B cell (primary cell): ENCODE data around the gene ATAD3A. TPM values are rescaled to one million over a fixed set of nuclear protein-coding genes. Genes with fewer than 3 reads are reported as not detected.

Experiments used
- ATAC-seq: fragments of 200-7000 bp; cut with Tn5 transposase; one replicate; pipeline ENCODE4 v1.10.0; 2021; ENCODE audit warnings: low read depth, mild to moderate bottlenecking, moderate number of reproducible peaks, moderate library complexity
- CTCF ChIA-PET: fragments of 350-600 bp; sonication (Branson Sonifier 250); formaldehyde crosslinking; loops from one replicate; lab custom pipeline; 2021; ENCODE audit warnings: antibody characterized with exemption, inconsistent platforms; lab: Charles Lee
- POLR2A ChIA-PET: fragments of 350-600 bp; sonication (Branson Sonifier 250); formaldehyde crosslinking; loops from one replicate; lab custom pipeline; 2021; ENCODE audit warnings: antibody characterized with exemption; lab: Charles Lee
- DNase-seq: peaks from one replicate; pipeline ENCODE4 v3.0.0; 2013
- H2AFZ ChIP-seq: 2 replicates; pipeline ENCODE4 v1.6.1; 2012; ENCODE audit warnings: mild to moderate bottlenecking, low read depth, low read length; ENCODE audit not compliant: insufficient read depth, poor library complexity, severe bottlenecking
- H3K27ac ChIP-seq, 2 donors: 1 replicate in 1 of 2; 2 replicates in 1 of 2; pipeline ENCODE4 v1.5.1; 2012 to 2013; ENCODE audit warnings: low read length in 2 of 2, mild to moderate bottlenecking in 2 of 2, moderate library complexity in 1 of 2
- H3K27me3 ChIP-seq, 4 experiments: fragments of 200-600 bp in 1 of 4; sonication (generic) in 1 of 4; replicated peaks in 1 of 4; 1 replicate in 2 of 4; 2 replicates in 2 of 4; pipeline versions ENCODE4 v1.6.1 to v1.7.0; 2013 to 2016; ENCODE audit warnings: low read length in 3 of 4, mild to moderate bottlenecking in 2 of 4, mixed read lengths in 1 of 4, moderate library complexity in 1 of 4; ENCODE audit not compliant: insufficient read depth in 4 of 4, control insufficient read depth in 3 of 4; ENCODE audit errors: control extremely low read depth in 1 of 4
- H3K36me3 ChIP-seq, 2 experiments: replicated peaks in 1 of 2; 1 replicate in 1 of 2; 2 replicates in 1 of 2; pipeline versions ENCODE4 v1.6.1 to v1.7.1; 2013; ENCODE audit warnings: low read length in 1 of 2; ENCODE audit not compliant: insufficient read depth in 2 of 2, control insufficient read depth in 1 of 2; ENCODE audit errors: control extremely low read depth in 1 of 2, extremely low read depth in 1 of 2
- H3K4me1 ChIP-seq, 2 donors: fragments of 200-600 bp in 1 of 2; sonication (generic) in 1 of 2; 1 replicate in 1 of 2; 2 replicates in 1 of 2; pipeline versions ENCODE4 v1.5.1 to v1.6.1; 2013 to 2017; ENCODE audit warnings: low read length in 2 of 2; ENCODE audit not compliant: control insufficient read depth in 2 of 2, insufficient read depth in 2 of 2
- H3K4me2 ChIP-seq: replicated peaks from 2 replicates; pipeline ENCODE3; 2012; ENCODE audit warnings: mild to moderate bottlenecking, low read depth, low read length; ENCODE audit not compliant: poor library complexity, severe bottlenecking
- H3K4me3 ChIP-seq, 5 experiments: fragments of 200-600 bp in 1 of 5; sonication (generic) in 1 of 5; 1 replicate in 3 of 5; 2 replicates in 2 of 5; pipeline versions ENCODE4 v1.5.1 to v1.7.0; 2011 to 2016; ENCODE audit warnings: low read length in 4 of 5, mild to moderate bottlenecking in 4 of 5, low read depth in 2 of 5, control low read depth in 1 of 5, moderate library complexity in 1 of 5; ENCODE audit not compliant: insufficient read depth in 1 of 5; ENCODE audit errors: control extremely low read depth in 1 of 5, extremely low read depth in 1 of 5
- H3K79me2 ChIP-seq: fragments of 200-600 bp; sonication (generic); one replicate; pipeline ENCODE4 v1.6.0; 2016; ENCODE audit warnings: low read length; ENCODE audit not compliant: control insufficient read depth, insufficient read depth
- H3K9ac ChIP-seq: fragments of 200-600 bp; sonication (generic); 2 replicates; pipeline ENCODE4 v1.6.1; 2017; ENCODE audit warnings: mild to moderate bottlenecking, low read length, moderate library complexity
- H3K9me3 ChIP-seq, 3 donors: one replicate each; pipeline versions ENCODE4 v1.6.1 to v1.7.1; 2013; ENCODE audit warnings: low read length in 2 of 3; ENCODE audit not compliant: control insufficient read depth in 2 of 3, insufficient read depth in 1 of 3; ENCODE audit errors: control extremely low read depth in 1 of 3
- H4K20me1 ChIP-seq: 2 replicates; pipeline ENCODE4 v1.6.0; 2012; ENCODE audit warnings: mild to moderate bottlenecking, low read length; ENCODE audit not compliant: insufficient read depth, control insufficient read depth, poor library complexity, severe bottlenecking
- H3K27ac Mint-ChIP-seq: one replicate; pipeline ENCODE4 v1.8.0; 2021; ENCODE audit warnings: mixed read lengths
- H3K27me3 Mint-ChIP-seq: one replicate; pipeline ENCODE4 v1.8.0; 2021; ENCODE audit warnings: mixed read lengths
- H3K4me1 Mint-ChIP-seq: one replicate; pipeline ENCODE4 v1.8.0; 2021; ENCODE audit warnings: mixed read lengths
- H3K4me3 Mint-ChIP-seq: one replicate; pipeline ENCODE4 v1.8.0; 2021; ENCODE audit warnings: mixed read lengths
- H3K9me3 Mint-ChIP-seq: one replicate; pipeline ENCODE4 v1.8.0; 2022; ENCODE audit warnings: mixed read lengths; ENCODE audit not compliant: insufficient read depth
- CTCF ChIP-seq: fragments of 200-600 bp; IDR thresholded peaks from one replicate; pipeline ENCODE4 v1.8.0; 2022; ENCODE audit warnings: antibody characterized with exemption, mild to moderate bottlenecking
- EZH2 ChIP-seq: IDR thresholded peaks from 2 replicates; pipeline ENCODE4 v1.6.1; 2012; ENCODE audit warnings: borderline replicate concordance, low read depth, mild to moderate bottlenecking, moderate library complexity, low read length; ENCODE audit not compliant: insufficient read depth, poor library complexity, severe bottlenecking
- WGBS: methylation state at CpG from one replicate; pipeline ENCODE4 v1.1.5; 2013; ENCODE audit warnings: missing lambda C conversion rate; ENCODE audit not compliant: insufficient coverage; 5-methylcytosine and 5-hydroxymethylcytosine counted together
- intact Hi-C: fragments of 100-400 bp; cut with micrococcal nuclease; formaldehyde crosslinking; loops from one replicate; pipeline ENCODE4 v1.10.0; 2022
- polyA plus RNA-seq: library from polyadenylated mRNA; depleted of rRNA; stranded (reverse); fragments of >200 nt; gene quantifications from 2 replicates; pipeline ENCODE4 v1.2.3, GENCODE V29; 2012
- total RNA-seq, 2 donors: library from RNA; stranded (reverse); fragments of 120-200 nt in 1 of 2; gene quantifications; 1 replicate in 1 of 2; 2 replicates in 1 of 2; pipeline versions ENCODE4 v1.2.3 to v1.2.4, GENCODE V29; 2013 to 2022

The ATAD3A gene
- total and polyA plus RNA-seq, 2 donors (not counting 1 experiment from before 2014, with no cell fraction given) = 17.5 to 17.8 TPM

- peaks cover 6 to 11% of the 10 kb centered on the region in 2 donors for H3K4me1 ChIP-seq
- TF ChIP-seq EZH2 (no peak), CTCF (no peak)
- CTCF ChIA-PET = no interaction called here
- H3K9ac ChIP-seq = no peak overlapping the region
- POLR2A ChIA-PET = no interaction called here
- ATAC-seq (no peak), DNase-seq (no peak)
- peaks cover 8% of the 10 kb centered on the region for H3K79me2 ChIP-seq
- peaks cover 0 to 4% of the 10 kb centered on the region in 2 experiments for H3K36me3 ChIP-seq
- H4K20me1 ChIP-seq = peaks cover 7% of the 10 kb centered on the region
- peaks cover 3% of the 10 kb centered on the region for H3K27me3 Mint-ChIP-seq
- H3K4me2 ChIP-seq = no peak overlapping the region
- peaks cover 6% of the 10 kb centered on the region for H3K4me1 Mint-ChIP-seq
- H3K9me3 Mint-ChIP-seq = peaks cover 4% of the 10 kb centered on the region
- WGBS = 92% methylated on average over 47 of the region's 48 CpGs
- H3K4me3 ChIP-seq = no peak overlapping the region
- H3K4me3 Mint-ChIP-seq = no peak overlapping the region
- peaks cover 0 to 7% (median 1%) of the 10 kb centered on the region in 4 experiments for H3K27me3 ChIP-seq
- no peak overlapping the region for H3K27ac ChIP-seq
- no peak overlapping the region for H3K27ac Mint-ChIP-seq
- H3K9me3 ChIP-seq = peaks cover 1 to 10% (median 4%) of the 10 kb centered on the region in 3 donors
- no peak overlapping the region for H2AFZ ChIP-seq
- intact Hi-C loops = no loop called here
Measured at GRCh38 chr1:1536019-1536937, 24.3 kb downstream of the ATAD3A start.

- Mint-ChIP-seq H3K4me1 (peaks cover 7% of the 10 kb centered on the region), H3K4me3 (no peak overlapping the region), H3K27me3 (peaks cover 3% of the 10 kb centered on the region), H3K9me3 (peaks cover 1% of the 10 kb centered on the region), H3K27ac (no peak overlapping the region)
- Histone ChIP-seq H3K27me3 (peaks cover 0 to 7% (median 1%) of the 10 kb centered on the region in 4 experiments), H2AFZ (no peak overlapping the region), H3K4me2 (no peak overlapping the region), H3K4me3 (no peak overlapping the region), H3K4me1 (peaks cover 6 to 11% of the 10 kb centered on the region in 2 donors), H3K9ac (no peak overlapping the region), H4K20me1 (peaks cover 8% of the 10 kb centered on the region), H3K79me2 (peaks cover 12% of the 10 kb centered on the region), H3K36me3 (peaks cover 0 to 11% of the 10 kb centered on the region in 2 experiments), H3K9me3 (peaks cover 0 to 4% (median under 1%) of the 10 kb centered on the region in 3 donors), H3K27ac (no peak overlapping the region)
- CTCF ChIA-PET = no interaction called here
- no peak for TF ChIP-seq EZH2
- TF ChIP-seq CTCF = no peak
- POLR2A ChIA-PET = no interaction called here
- DNase-seq = no peak
- WGBS = 89% methylated on average over 15 of the region's 15 CpGs
- intact Hi-C loops = no loop called here
- no peak for ATAC-seq
Measured at GRCh38 chr1:1536938-1537546, 25.1 kb downstream of the ATAD3A start.
